ENCODE data around the gene KANSL1.

GRCh38 chr17:46184696-46185095 lies 8.5 kb downstream of the KANSL1 start:
- TF ChIP-seq CTCF (conservative IDR thresholded peaks at IDR 0.05 in 1 of 2, IDR thresholded peaks at IDR 0.05 in 1 of 2; ENCODE audit: low read depth in 1 of 2, low read length in 2 of 2) (no peak), EZH2 (IDR thresholded peaks at IDR 0.05; ENCODE audit: low read length, missing control alignments) (no peak)

Data from fibroblast of lung (primary cell).